Gastrocnemius medialis (tissue), 4 donors: ENCODE measurements around the gene HSPB1. TPM values are rescaled to one million over a fixed set of nuclear protein-coding genes. Genes with fewer than 3 reads are reported as not detected.
"Not testable (repeated sequence)": the region's sequence is repeated elsewhere in the genome, so short reads cannot be mapped to it uniquely, and the experiment has no call there.

ENCODE experiments used
- ATAC-seq, 2 donors: fragments of 150-250 bp; one replicate each; pipeline ENCODE4 v1.9.1; 2016
- DNase-seq, 2 donors: peaks; one replicate each; pipeline ENCODE4 v3.0.0-alpha.2; 2019
- H3K27ac ChIP-seq, 4 donors: fragments of 200-600 bp; sonication (generic); 1 replicate in 1 of 4; 2 replicates in 3 of 4; pipeline ENCODE4 v1.5.1; 2016 to 2018; ENCODE audit warnings: mild to moderate bottlenecking in 2 of 4, moderate library complexity in 1 of 4
- H3K27me3 ChIP-seq, 3 donors: fragments of 200-600 bp; sonication (generic) in 2 of 3; 1 replicate in 1 of 3; 2 replicates in 2 of 3; pipeline versions ENCODE4 v1.5.1 to v1.6.0; 2016 to 2019; ENCODE audit warnings: mild to moderate bottlenecking in 1 of 3, moderate library complexity in 1 of 3
- H3K36me3 ChIP-seq, 2 donors: fragments of 200-600 bp; sonication (generic) in 1 of 2; one replicate each; pipeline ENCODE4 v1.5.1; 2017 to 2018
- H3K4me1 ChIP-seq, 2 donors: fragments of 200-600 bp; sonication (generic) in 1 of 2; one replicate each; pipeline ENCODE4 v1.5.1; 2016 to 2017; ENCODE audit warnings: mild to moderate bottlenecking in 2 of 2
- H3K4me3 ChIP-seq, 4 donors: fragments of 200-600 bp; sonication (generic) in 3 of 4; 1 replicate in 1 of 4; 2 replicates in 3 of 4; pipeline ENCODE4 v1.5.1; 2016 to 2019; ENCODE audit warnings: mild to moderate bottlenecking in 2 of 4
- H3K9me3 ChIP-seq, 3 donors: fragments of 200-600 bp; sonication (generic) in 2 of 3; 1 replicate in 1 of 3; 2 replicates in 2 of 3; pipeline ENCODE4 v1.5.1; 2016 to 2019
- CTCF ChIP-seq, 5 experiments: fragments of 450-650 bp in 3 of 5; fragments of 200-600 bp in 2 of 5; sonication (generic) in 2 of 5; IDR thresholded peaks in 4 of 5; conservative IDR thresholded peaks in 1 of 5; 1 replicate in 4 of 5; 2 replicates in 1 of 5; pipeline ENCODE4 v1.5.1; 2016 to 2019; ENCODE audit warnings: antibody characterized with exemption in 5 of 5, mild to moderate bottlenecking in 3 of 5, moderate library complexity in 3 of 5
- POLR2A ChIP-seq, 2 donors: fragments of 450-650 bp; IDR thresholded peaks; one replicate each; pipeline ENCODE4 v1.6.1; 2017; ENCODE audit warnings: antibody characterized with exemption in 2 of 2, mild to moderate bottlenecking in 2 of 2, moderate library complexity in 2 of 2
- in situ Hi-C, 4 donors: fragments of 200-750 bp; cut with MboI; loops; one replicate each; pipeline versions ENCODE4 v1.15.0 to v1.8.0; 2017; ENCODE audit warnings: low sequenced_read_pairs in 4 of 4
- intact Hi-C: fragments of 100-400 bp; cut with DNase I; formaldehyde crosslinking; loops from one replicate; pipeline ENCODE4 v1.15.1; 2023; ENCODE audit warnings: low total_unique reads
- total RNA-seq, 4 donors: library from RNA; depleted of rRNA; stranded (reverse); fragments of >200 nt; gene quantifications; one replicate each; pipeline versions ENCODE4 v1.1.0 to v1.2.3, GENCODE V29; 2016

HSPB1 gene
- total RNA-seq, 4 donors from 2014 or later = 1,878 to 2,898 (median 2,185) TPM

- H3K36me3 ChIP-seq = no peaks in the 10 kb centered on the region
- intact Hi-C loops = no loop called here
- DNase-seq (peak in 1 of 2 donors; percentile 60), ATAC-seq (peak in 1 of 2 donors; percentile 0)
- no peaks in the 10 kb centered on the region for H3K9me3 ChIP-seq
- H3K27ac ChIP-seq = peak overlapping the region; percentile 78 to 100 (median 91)
- peak overlapping the region in 2 of 4 donors; percentile 11 to 24 for H3K4me3 ChIP-seq
- peak in 1 of 2 donors; percentile 13 for TF ChIP-seq POLR2A (IDR thresholded peaks at IDR 0.05)
- TF ChIP-seq CTCF (IDR thresholded peaks at IDR 0.05 in 4 of 5, conservative IDR thresholded peaks at IDR 0.05 in 1 of 5) = no peak
- in situ Hi-C loops = loop anchor here (5.0 to 10.0 kb wide), 2 partner anchors 133 to 136 kb away; no protein-coding TSS in a partner anchor
- peaks cover 36 to 43% of the 10 kb centered on the region in 2 donors for H3K4me1 ChIP-seq
- H3K27me3 ChIP-seq = no peaks in the 10 kb centered on the region
These were observed 7.9 kb downstream of the HSPB1 start for GRCh38 chr7:76310102-76310957.

- H3K27me3 ChIP-seq, ATAC-seq, intact Hi-C loops, H3K4me3 ChIP-seq, H3K36me3 ChIP-seq, DNase-seq, H3K9me3 ChIP-seq: not testable (repeated sequence)
- peak overlapping the region; percentile 78 to 100 (median 91) for H3K27ac ChIP-seq
- in situ Hi-C loops = loop anchor here (5.0 to 10.0 kb wide), 2 partner anchors 135 to 137 kb away; no protein-coding TSS in a partner anchor
- H3K4me1 ChIP-seq = peaks cover 23 to 32% of the 10 kb centered on the region in 2 donors
These were observed 9.4 kb downstream of the HSPB1 start for GRCh38 chr7:76311838-76312237.

- peak overlapping the region; percentile 70 to 85 (median 82) for H3K27ac ChIP-seq
- intact Hi-C loops = loop anchor here (1.0 kb wide), 1 partner anchor 23 kb away; no protein-coding TSS in a partner anchor
- H3K36me3 ChIP-seq = no peaks in the 10 kb centered on the region
- peak; percentile 100 for TF ChIP-seq CTCF (IDR thresholded peaks at IDR 0.05 in 4 of 5, conservative IDR thresholded peaks at IDR 0.05 in 1 of 5)
- TF ChIP-seq POLR2A (IDR thresholded peaks at IDR 0.05) = no peak
- DNase-seq (peak; percentile 94 to 95), ATAC-seq (peak; percentile 62 to 64)
- no peak overlapping the region for H3K4me3 ChIP-seq
- H3K9me3 ChIP-seq = no peaks in the 10 kb centered on the region
- no peaks in the 10 kb centered on the region for H3K27me3 ChIP-seq
- H3K4me1 ChIP-seq = peaks cover 29 to 33% of the 10 kb centered on the region in 2 donors
- in situ Hi-C loops = loop anchor here (5.0 to 10.0 kb wide), 2 partner anchors 137 to 139 kb away; no protein-coding TSS in a partner anchor
These were observed 11.7 kb downstream of the HSPB1 start for GRCh38 chr7:76314042-76314721.

GRCh38 chr7:76314740-76315139 is 12.3 kb downstream of the HSPB1 start:
- not testable (repeated sequence) for H3K36me3 ChIP-seq, DNase-seq, H3K4me3 ChIP-seq, H3K27me3 ChIP-seq, ATAC-seq, H3K9me3 ChIP-seq
- intact Hi-C loops = loop anchor here (1.0 kb wide), 1 partner anchor 23 kb away; no protein-coding TSS in a partner anchor
- in situ Hi-C loops = loop anchor here (5.0 to 10.0 kb wide), 3 partner anchors 48 to 140 kb away; no protein-coding TSS in a partner anchor
- H3K4me1 ChIP-seq = peaks cover 30 to 37% of the 10 kb centered on the region in 2 donors
- peak overlapping the region; percentile 70 to 85 (median 82) for H3K27ac ChIP-seq

GRCh38 chr7:76315364-76315763 is 12.9 kb downstream of the HSPB1 start:
- Histone ChIP-seq H3K4me3 (no peak overlapping the region), H3K27ac (peak overlapping the region; percentile 70 to 85 (median 82)), H3K27me3 (no peaks in the 10 kb centered on the region), H3K36me3 (no peaks in the 10 kb centered on the region), H3K4me1 (peaks cover 26 to 41% of the 10 kb centered on the region in 2 donors), H3K9me3 (no peaks in the 10 kb centered on the region)
- ATAC-seq (peak; percentile 42 to 45), DNase-seq (peak; percentile 63 to 87)
- TF ChIP-seq CTCF (IDR thresholded peaks at IDR 0.05 in 4 of 5, conservative IDR thresholded peaks at IDR 0.05 in 1 of 5) (peak; percentile 34 to 68 (median 45)), POLR2A (IDR thresholded peaks at IDR 0.05) (no peak)
- intact Hi-C loops = no loop called here
- in situ Hi-C loops = loop anchor here in 3 of 4 donors (5.0 to 10.0 kb wide), 2 partner anchors 47 to 141 kb away; no protein-coding TSS in a partner anchor
